ENCODE measurements around the gene TRIM68. TPM values are rescaled to one million over a fixed set of nuclear protein-coding genes. Genes with fewer than 3 reads are reported as not detected.

The TRIM68 gene
- total RNA-seq, 2 donors from 2014 or later: 16.0 to 25.4 TPM

DNA sequence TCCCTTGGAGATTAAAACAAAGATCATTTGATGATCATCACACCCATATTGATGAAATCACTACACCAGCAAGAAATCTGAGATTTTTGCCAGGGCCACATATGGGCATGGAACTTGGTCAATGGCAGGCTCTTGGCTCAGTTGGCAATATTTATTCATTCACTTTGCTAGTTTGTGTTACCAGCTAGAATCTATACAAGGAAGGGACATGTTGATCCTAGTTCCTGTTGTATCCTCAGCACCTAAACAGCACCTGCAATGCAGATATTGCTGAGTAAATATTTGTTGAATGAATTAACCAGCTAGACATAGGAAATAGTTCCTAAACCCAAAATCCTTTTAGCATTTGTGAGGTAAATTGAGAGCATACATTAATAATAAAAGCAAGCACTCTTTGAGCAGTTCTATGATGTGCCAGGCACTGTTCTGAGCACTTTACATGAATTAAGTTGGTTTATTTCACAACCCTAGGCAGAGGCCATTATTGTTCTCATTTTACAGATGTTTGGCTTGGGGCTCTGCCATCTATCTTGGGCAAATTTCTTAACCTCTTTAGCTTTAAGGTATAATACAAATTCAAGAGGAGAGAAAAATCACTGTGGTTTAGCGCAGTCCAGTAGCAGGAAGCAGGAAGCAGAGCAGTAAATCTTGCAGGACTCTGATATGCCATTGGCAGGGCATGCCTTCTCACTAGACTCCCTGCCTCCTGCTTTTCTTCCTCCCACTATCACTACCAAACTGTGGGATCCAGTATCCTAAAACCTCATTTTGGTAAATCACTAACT, 1.6 kb downstream of the TRIM68 start:
- Histone ChIP-seq H3K4me1 (ENCODE audit: control insufficient read depth in 1 of 2, low read depth in 2 of 2) (peaks cover 5 to 29% of the 10 kb centered on the region in 2 donors), H3K27me3 (replicated peaks; ENCODE audit: insufficient read depth) (no peaks in the 10 kb centered on the region), H3K27ac (no peak overlapping the region), H3K4me3 (peak overlapping the region; percentile 83), H3K36me3 (peaks cover 4% of the 10 kb centered on the region), H3K9me3 (no peaks in the 10 kb centered on the region)
- DNase-seq (ENCODE audit: low spot score) (no peak), ATAC-seq (ENCODE audit: insufficient number of reproducible peaks, low FRiP score, low read depth) (no peak)
- TF ChIP-seq, protein P1, sequence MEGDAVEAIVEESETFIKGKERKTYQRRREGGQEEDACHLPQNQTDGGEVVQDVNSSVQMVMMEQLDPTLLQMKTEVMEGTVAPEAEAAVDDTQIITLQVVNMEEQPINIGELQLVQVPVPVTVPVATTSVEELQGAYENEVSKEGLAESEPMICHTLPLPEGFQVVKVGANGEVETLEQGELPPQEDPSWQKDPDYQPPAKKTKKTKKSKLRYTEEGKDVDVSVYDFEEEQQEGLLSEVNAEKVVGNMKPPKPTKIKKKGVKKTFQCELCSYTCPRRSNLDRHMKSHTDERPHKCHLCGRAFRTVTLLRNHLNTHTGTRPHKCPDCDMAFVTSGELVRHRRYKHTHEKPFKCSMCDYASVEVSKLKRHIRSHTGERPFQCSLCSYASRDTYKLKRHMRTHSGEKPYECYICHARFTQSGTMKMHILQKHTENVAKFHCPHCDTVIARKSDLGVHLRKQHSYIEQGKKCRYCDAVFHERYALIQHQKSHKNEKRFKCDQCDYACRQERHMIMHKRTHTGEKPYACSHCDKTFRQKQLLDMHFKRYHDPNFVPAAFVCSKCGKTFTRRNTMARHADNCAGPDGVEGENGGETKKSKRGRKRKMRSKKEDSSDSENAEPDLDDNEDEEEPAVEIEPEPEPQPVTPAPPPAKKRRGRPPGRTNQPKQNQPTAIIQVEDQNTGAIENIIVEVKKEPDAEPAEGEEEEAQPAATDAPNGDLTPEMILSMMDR (IDR thresholded peaks at IDR 0.05): no peak

DNA sequence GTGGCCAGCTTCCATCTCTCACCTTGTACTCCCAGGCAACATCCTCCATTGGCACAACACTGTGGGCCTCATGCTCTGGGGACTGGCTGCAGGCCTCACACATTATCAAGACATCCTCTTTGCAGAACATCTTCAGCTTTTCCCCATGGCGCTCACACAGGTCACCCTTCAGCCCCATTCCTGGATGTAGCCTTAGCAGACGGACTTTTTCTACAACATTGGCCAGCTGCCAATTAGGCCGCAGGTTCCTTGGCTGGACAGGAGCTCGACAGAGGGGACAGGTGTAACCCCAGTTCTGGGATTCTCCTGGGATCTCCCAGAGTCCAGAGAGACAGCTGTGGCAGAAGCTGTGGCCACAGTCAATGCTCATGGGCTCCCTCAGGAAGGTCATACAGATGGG, 3.0 kb downstream of the TRIM68 start:
- no peak overlapping the region for H3K27ac ChIP-seq
- H3K4me3 ChIP-seq: no peak overlapping the region
- no peak for DNase-seq (ENCODE audit: low spot score)
- peaks cover 9% of the 10 kb centered on the region for H3K36me3 ChIP-seq
- H3K27me3 ChIP-seq (replicated peaks; ENCODE audit: insufficient read depth): no peaks in the 10 kb centered on the region
- H3K4me1 ChIP-seq (ENCODE audit: control insufficient read depth in 1 of 2, low read depth in 2 of 2): peaks cover 3 to 27% of the 10 kb centered on the region in 2 donors
- ATAC-seq (ENCODE audit: insufficient number of reproducible peaks, low FRiP score, low read depth): no peak
- TF ChIP-seq, protein P1 (IDR thresholded peaks at IDR 0.05): no peak
- no peaks in the 10 kb centered on the region for H3K9me3 ChIP-seq

DNA sequence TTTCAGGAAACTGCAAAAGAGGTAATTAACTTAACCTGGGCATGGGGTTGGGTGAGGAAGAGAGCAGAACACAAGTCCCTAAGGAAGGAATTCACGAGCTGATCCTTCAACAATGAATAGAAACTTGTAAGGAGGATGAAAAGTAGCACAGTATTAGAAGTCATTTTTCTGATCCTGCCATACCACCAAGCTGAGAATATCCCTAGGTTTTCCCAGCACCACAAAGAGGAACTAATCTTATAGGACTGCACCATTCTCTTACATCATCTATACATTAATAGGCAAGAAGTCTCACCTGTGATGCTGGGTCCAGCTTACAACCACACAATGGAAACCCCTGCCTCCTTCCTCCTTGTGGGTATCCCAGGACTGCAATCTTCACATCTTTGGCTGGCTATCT, 14.3 kb downstream of the TRIM68 start, which contains the start of gene OR52I1:
Gene OR52I1 (plus strand): TSS at position 301 of the 400 bp plus-strand sequence. CDS start 0 bp downstream, at position 301.
- TF ChIP-seq, protein P1 (IDR thresholded peaks at IDR 0.05): no peak
- Histone ChIP-seq H3K9me3 (no peaks in the 10 kb centered on the region), H3K27me3 (replicated peaks; ENCODE audit: insufficient read depth) (no peaks in the 10 kb centered on the region), H3K4me3 (no peak within 1 kb of the TSS), H3K27ac (no peak within 1 kb of the TSS), H3K4me1 (ENCODE audit: control insufficient read depth in 1 of 2, low read depth in 2 of 2) (no peaks in the 10 kb centered on the region), H3K36me3 (peaks cover 4% of the 10 kb centered on the region)
- no peak for DNase-seq (ENCODE audit: low spot score)
- no peak for ATAC-seq (ENCODE audit: insufficient number of reproducible peaks, low FRiP score, low read depth)

DNA sequence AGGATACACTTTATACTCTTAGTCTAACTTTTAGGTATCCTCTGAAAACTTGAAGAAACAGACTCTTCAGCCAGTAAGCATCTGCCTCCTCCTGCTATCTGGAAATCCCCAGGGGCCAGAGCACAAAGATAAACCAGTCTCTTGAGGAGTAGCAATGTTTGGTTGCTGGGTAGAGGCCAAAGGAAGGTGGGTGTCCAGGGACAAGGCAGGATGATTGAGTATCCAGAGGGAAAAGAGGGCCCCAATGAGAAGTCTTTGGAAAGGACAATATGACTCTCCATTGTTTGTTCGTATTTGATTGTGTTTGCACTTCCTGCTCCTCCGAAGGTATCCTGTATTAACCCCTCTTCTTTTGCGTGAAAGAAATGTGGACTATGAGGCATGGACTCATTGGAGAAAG, 19.0 kb downstream of the TRIM68 start:
- H3K36me3 ChIP-seq: no peaks in the 10 kb centered on the region
- no peak overlapping the region for H3K4me3 ChIP-seq
- ATAC-seq (ENCODE audit: insufficient number of reproducible peaks, low FRiP score, low read depth) (no peak), DNase-seq (ENCODE audit: low spot score) (no peak)
- no peaks in the 10 kb centered on the region for H3K27me3 ChIP-seq (replicated peaks; ENCODE audit: insufficient read depth)
- H3K27ac ChIP-seq: no peak overlapping the region
- TF ChIP-seq, protein P1 (IDR thresholded peaks at IDR 0.05): no peak
- H3K4me1 ChIP-seq (ENCODE audit: control insufficient read depth in 1 of 2, low read depth in 2 of 2): no peaks in the 10 kb centered on the region
- H3K9me3 ChIP-seq: no peaks in the 10 kb centered on the region

DNA sequence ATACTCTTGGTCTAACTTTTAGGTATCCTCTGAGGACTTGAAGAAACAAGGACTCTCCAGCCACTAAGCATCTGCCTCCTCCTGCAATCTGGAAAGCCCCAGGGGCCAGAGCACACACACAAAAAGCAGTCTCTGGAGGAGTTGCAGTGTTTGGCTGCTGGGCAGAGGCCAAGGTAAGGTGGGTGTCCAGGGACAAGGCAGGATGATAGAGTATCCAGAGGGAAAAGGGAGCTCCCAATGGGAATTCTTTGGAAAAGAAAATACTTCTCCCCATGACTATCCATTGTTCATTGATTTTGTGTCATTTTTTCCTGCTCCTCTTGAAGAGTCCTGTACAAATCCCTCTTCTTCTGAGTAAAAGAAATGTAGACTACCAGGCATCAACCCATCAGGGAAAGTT, 26.6 kb downstream of the TRIM68 start, which contains the start of gene OR52I2:
Gene OR52I2 (plus strand): TSS at position 301 of the 400 bp plus-strand sequence.
- DNase-seq (ENCODE audit: low spot score): no peak

More for the DNA sequence above, 26.6 kb downstream of the TRIM68 start, which contains the start of gene OR52I2:
- Histone ChIP-seq H3K36me3 (no peaks in the 10 kb centered on the region), H3K27me3 (replicated peaks; ENCODE audit: insufficient read depth) (no peaks in the 10 kb centered on the region), H3K9me3 (no peaks in the 10 kb centered on the region), H3K27ac (no peak within 1 kb of the TSS), H3K4me1 (ENCODE audit: control insufficient read depth in 1 of 2, low read depth in 2 of 2) (no peaks in the 10 kb centered on the region), H3K4me3 (no peak within 1 kb of the TSS)
- TF ChIP-seq, protein P1 (IDR thresholded peaks at IDR 0.05): no peak
- no peak for ATAC-seq (ENCODE audit: insufficient number of reproducible peaks, low FRiP score, low read depth)

Data from thoracic aorta (tissue), 2 donors.